SK-N-SH (cell line): ENCODE measurements around the gene FRS2. TPM values are rescaled to one million over a fixed set of nuclear protein-coding genes. Genes with fewer than 3 reads are reported as not detected.

Experiments
- CTCF ChIA-PET: fragments of 300-600, 350-600 bp; formaldehyde crosslinking; extraction: SDS; loops from one replicate; lab custom pipeline; 2021; lab: Yijun Ruan, JAX
- POLR2A ChIA-PET: fragments of 350-600 bp; sonication (Branson Sonifier 250); formaldehyde crosslinking; extraction: SDS; loops from one replicate; lab custom pipeline; 2020; ENCODE audit warnings: antibody characterized with exemption, inconsistent platforms; lab: Yijun Ruan, JAX
- DNase-seq: peaks from one replicate; pipeline ENCODE4 v3.0.0; 2012
- H2AFZ ChIP-seq: fragments of 200-600 bp; sonication (generic); 2 replicates; pipeline ENCODE4 v1.8.1; 2016; ENCODE audit warnings: antibody characterized with exemption, mild to moderate bottlenecking, low read depth
- H3F3A ChIP-seq: fragments of 200-600 bp; sonication (generic); replicated peaks from 2 replicates; pipeline ENCODE3; 2016; ENCODE audit warnings: antibody characterized with exemption, mild to moderate bottlenecking; ENCODE audit not compliant: insufficient read depth
- H3K27ac ChIP-seq, 2 experiments: fragments of 200-500 bp in 1 of 2; fragments of 200-600 bp in 1 of 2; sonication (Bioruptor generic) in 1 of 2; sonication (generic), shearing (Covaris generic) in 1 of 2; 2 replicates each; pipeline versions ENCODE4 v1.5.1 to v1.6.1; 2014 to 2016; ENCODE audit warnings: low read depth in 2 of 2, inconsistent platforms in 1 of 2, low read length in 1 of 2, mild to moderate bottlenecking in 1 of 2, mixed read lengths in 1 of 2
- H3K27me3 ChIP-seq: fragments of 200-600 bp; sonication (generic), shearing (Covaris generic); 2 replicates; pipeline ENCODE4 v1.6.1; 2016; ENCODE audit warnings: mixed run types; ENCODE audit not compliant: insufficient read depth
- H3K36me3 ChIP-seq, 2 experiments: fragments of 200-500 bp in 1 of 2; fragments of 200-600 bp in 1 of 2; sonication (Bioruptor generic) in 1 of 2; sonication (generic) in 1 of 2; replicated peaks in 1 of 2; 2 replicates each; pipeline versions ENCODE3 to v1.5.1; 2014 to 2016; ENCODE audit warnings: low read length in 1 of 2, mild to moderate bottlenecking in 1 of 2; ENCODE audit not compliant: insufficient read depth in 2 of 2, control insufficient read depth in 1 of 2
- H3K4me1 ChIP-seq, 2 experiments: fragments of 200-500 bp in 1 of 2; fragments of 200-600 bp in 1 of 2; sonication (Bioruptor generic) in 1 of 2; sonication (generic), shearing (Covaris generic) in 1 of 2; 2 replicates each; pipeline versions ENCODE4 v1.5.1 to v1.6.1; 2014 to 2016; ENCODE audit warnings: low read depth in 1 of 2, low read length in 1 of 2, mixed run types in 1 of 2; ENCODE audit not compliant: insufficient read depth in 2 of 2, control insufficient read depth in 1 of 2
- H3K4me2 ChIP-seq: fragments of 200-600 bp; sonication (generic), shearing (Covaris generic); 2 replicates; pipeline ENCODE4 v1.6.1; 2017; ENCODE audit warnings: mixed run types
- H3K4me3 ChIP-seq, 2 experiments: fragments of 200-500 bp in 1 of 2; fragments of 200-600 bp in 1 of 2; sonication (Bioruptor generic) in 1 of 2; sonication (generic), shearing (Covaris generic) in 1 of 2; 2 replicates each; pipeline versions ENCODE4 v1.5.1 to v1.8.1; 2014 to 2016; ENCODE audit warnings: low read depth in 2 of 2, inconsistent platforms in 1 of 2, low read length in 1 of 2, mild to moderate bottlenecking in 1 of 2, mixed read lengths in 1 of 2, moderate library complexity in 1 of 2
- H3K79me2 ChIP-seq: fragments of 200-600 bp; sonication (generic); 2 replicates; pipeline ENCODE4 v1.8.1; 2017; ENCODE audit warnings: mild to moderate bottlenecking; ENCODE audit not compliant: insufficient read depth
- H3K9ac ChIP-seq: fragments of 200-600 bp; sonication (generic); 2 replicates; pipeline ENCODE4 v1.6.1; 2017; ENCODE audit warnings: mixed run types
- H3K9me2 ChIP-seq: fragments of 200-600 bp; sonication (generic); 2 replicates; pipeline ENCODE4 v1.6.1; 2017; ENCODE audit warnings: mixed run types
- H3K9me3 ChIP-seq: fragments of 200-600 bp; sonication (generic); 2 replicates; pipeline ENCODE4 v1.6.1; 2017; ENCODE audit warnings: mixed run types, mild to moderate bottlenecking, moderate library complexity
- H4K20me1 ChIP-seq: fragments of 200-600 bp; sonication (generic); 2 replicates; pipeline ENCODE4 v1.6.1; 2017; ENCODE audit warnings: mild to moderate bottlenecking, mixed run types; ENCODE audit not compliant: insufficient read depth
- CHD2 ChIP-seq: fragments of 150-350 bp; IDR thresholded peaks from 2 replicates; pipeline ENCODE4 v1.6.1; 2018; ENCODE audit warnings: low read length; ENCODE audit not compliant: partially characterized antibody
- CTCF ChIP-seq: fragments of 200-600 bp; sonication (generic); IDR thresholded peaks from 2 replicates; pipeline ENCODE4 v1.6.1; 2017; ENCODE audit warnings: antibody characterized with exemption, mild to moderate bottlenecking, moderate library complexity
- ELF1 ChIP-seq: IDR thresholded peaks from 2 replicates; pipeline ENCODE4 v1.4.0; 2012
- FOXM1 ChIP-seq: IDR thresholded peaks from 2 replicates; pipeline ENCODE4 v1.4.0; 2012; ENCODE audit warnings: low read depth, mild to moderate bottlenecking
- IRF3 ChIP-seq: fragments of 150-350 bp; IDR thresholded peaks from 2 replicates; pipeline ENCODE4 v1.6.1; 2016; ENCODE audit warnings: mild to moderate bottlenecking, low read depth, low read length
- NRF1 ChIP-seq: IDR thresholded peaks from 2 replicates; pipeline ENCODE4 v1.6.1; 2012; ENCODE audit warnings: low read depth, mild to moderate bottlenecking, low read length
- POLR2AphosphoS5 ChIP-seq: IDR thresholded peaks from 2 replicates; pipeline ENCODE4 v1.6.1; 2012; ENCODE audit warnings: low read depth, low read length
- RAD21 ChIP-seq: IDR thresholded peaks from 2 replicates; pipeline ENCODE4 v1.6.1; 2012; ENCODE audit warnings: mild to moderate bottlenecking, low read length
- REST ChIP-seq: IDR thresholded peaks from 2 replicates; pipeline ENCODE4 v1.6.1; 2012; ENCODE audit warnings: mild to moderate bottlenecking, low read depth, low read length, moderate library complexity
- TAF1 ChIP-seq: IDR thresholded peaks from 2 replicates; pipeline ENCODE4 v1.6.1; 2012; ENCODE audit warnings: low read depth, mild to moderate bottlenecking, low read length, moderate library complexity, borderline replicate concordance
- YY1 ChIP-seq: IDR thresholded peaks from 2 replicates; pipeline ENCODE4 v1.4.0; 2012; ENCODE audit warnings: low read depth, mild to moderate bottlenecking
- WGBS: methylation state at CpG from one replicate; pipeline ENCODE4 v1.1.6; 2017; ENCODE audit warnings: low lambda C conversion rate; 5-methylcytosine and 5-hydroxymethylcytosine counted together
- polyA plus RNA-seq, 3 experiments: library from polyadenylated mRNA; depleted of rRNA; stranded (reverse); fragments of >200 nt; gene quantifications; 2 replicates each; pipeline ENCODE4 v1.2.3, GENCODE V29; 2012
- TF ChIP-seq, protein P1 (sequence below): IDR thresholded peaks from 2 replicates; pipeline ENCODE4 v1.4.0; 2012; ENCODE audit warnings: low read depth, borderline replicate concordance

FRS2 gene
- polyA plus RNA-seq, 1 of the 3 experiments (the other 2 are of a cell fraction) = 7.1 TPM

GRCh38 chr12:69479675-69480074 is 9.5 kb downstream of the FRS2 start:
- ChIA-PET CTCF (interaction anchor here (1.3 kb wide), 1 partner anchor 88 kb away, joined by 3 read pairs; no protein-coding TSS in a partner anchor), POLR2A (no interaction called here)
- DNase-seq = no peak
- no peak overlapping the region for H3K4me3 ChIP-seq
- peaks cover 7 to 8% of the 10 kb centered on the region in 2 experiments; a peak in 3 of 4 replicates for H3K4me1 ChIP-seq
- no peaks in the 10 kb centered on the region for H3F3A ChIP-seq
- no peak overlapping the region for H3K4me2 ChIP-seq
- H4K20me1 ChIP-seq = peaks cover 81% of the 10 kb centered on the region
- H3K27me3 ChIP-seq = no peaks in the 10 kb centered on the region
- H3K27ac ChIP-seq = no peak overlapping the region
- TF ChIP-seq TAF1 (no peak), CTCF (no peak)
- WGBS = 96% methylated on average over 2 of the region's 2 CpGs
- H3K79me2 ChIP-seq = peaks cover 99% of the 10 kb centered on the region
- H3K9me2 ChIP-seq = no peaks in the 10 kb centered on the region
- no peak overlapping the region for H2AFZ ChIP-seq
- H3K9me3 ChIP-seq = no peaks in the 10 kb centered on the region
- H3K9ac ChIP-seq = no peak overlapping the region
- peaks cover 0 to 11% of the 10 kb centered on the region in 2 experiments for H3K36me3 ChIP-seq

DNA sequence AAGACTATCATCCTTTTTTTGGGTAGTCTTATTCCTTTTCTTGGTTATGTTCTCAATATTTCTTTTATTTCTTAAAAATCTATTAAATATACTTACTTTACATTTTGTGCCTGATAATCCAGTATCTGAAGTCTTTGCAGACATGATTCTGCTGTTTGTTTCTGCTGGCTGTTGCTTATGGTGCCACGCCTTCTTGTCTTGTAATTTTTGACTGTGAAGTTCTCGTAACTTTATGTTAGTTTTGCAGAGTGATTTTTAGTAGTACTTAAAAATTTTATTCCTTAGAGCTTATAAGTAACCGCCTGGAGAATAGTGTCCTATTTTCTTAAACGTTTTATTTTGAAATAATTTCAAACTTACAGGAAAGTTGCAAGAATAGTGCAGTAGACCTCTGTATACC is 10.5 kb downstream of the FRS2 start:
- TF ChIP-seq YY1 = no peak
- no peak for TF ChIP-seq ELF1
- TF ChIP-seq TAF1 = no peak
- TF ChIP-seq NRF1 = no peak
- no peak for TF ChIP-seq IRF3
- TF ChIP-seq POLR2AphosphoS5 = no peak
- TF ChIP-seq, all 33 proteins: peak for 0
- Histone ChIP-seq H3K9me3 (no peaks in the 10 kb centered on the region), H3K79me2 (peaks cover 98% of the 10 kb centered on the region), H3F3A (no peaks in the 10 kb centered on the region), H3K4me2 (no peak overlapping the region), H3K9me2 (no peaks in the 10 kb centered on the region), H3K9ac (no peak overlapping the region), H3K4me3 (no peak overlapping the region), H3K27ac (no peak overlapping the region), H3K36me3 (peaks cover 0 to 13% of the 10 kb centered on the region in 2 experiments), H2AFZ (no peak overlapping the region), H3K4me1 (peaks cover 0 to 2% of the 10 kb centered on the region in 2 experiments; a peak in 3 of 4 replicates), H3K27me3 (no peaks in the 10 kb centered on the region), H4K20me1 (peaks cover 72% of the 10 kb centered on the region)
- ChIA-PET POLR2A (no interaction called here), CTCF (interaction anchor here (1.3 kb wide), 1 partner anchor 87 kb away, joined by 3 read pairs; no protein-coding TSS in a partner anchor)
- no peak for DNase-seq
- WGBS = 95% methylated on average over 4 of the region's 4 CpGs

DNA sequence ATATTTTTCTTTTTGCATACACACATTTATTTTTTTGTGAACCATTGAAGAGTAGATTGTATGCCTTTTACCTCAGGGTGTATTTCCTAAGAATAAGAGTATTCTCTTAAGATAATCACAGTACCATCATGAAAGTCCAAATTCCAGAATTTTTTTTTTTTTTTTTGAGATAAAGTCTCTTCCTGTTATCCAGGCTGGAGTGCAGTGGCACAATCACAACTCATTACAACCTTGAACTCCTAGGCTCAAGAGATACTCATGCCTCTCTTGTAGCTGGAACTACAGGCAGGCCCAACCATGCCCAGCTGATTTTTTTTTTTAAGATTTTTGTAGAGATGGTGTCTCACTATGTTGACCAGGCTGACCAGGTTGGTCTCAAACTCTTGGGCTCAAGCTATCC is 10.9 kb downstream of the FRS2 start:
- peaks cover 0 to 2% of the 10 kb centered on the region in 2 experiments; a peak in 1 of 4 replicates for H3K4me1 ChIP-seq
- ChIA-PET CTCF (interaction anchor here (1.3 kb wide), 1 partner anchor 86 kb away, joined by 3 read pairs; no protein-coding TSS in a partner anchor), POLR2A (no interaction called here)
- H3K9me3 ChIP-seq = no peaks in the 10 kb centered on the region
- peaks cover 0 to 18% of the 10 kb centered on the region in 2 experiments for H3K36me3 ChIP-seq
- H3K4me3 ChIP-seq = no peak overlapping the region
- no peak overlapping the region for H3K27ac ChIP-seq
- no peaks in the 10 kb centered on the region for H3K9me2 ChIP-seq
- H3K27me3 ChIP-seq = no peaks in the 10 kb centered on the region
- H2AFZ ChIP-seq = no peak overlapping the region
- H3K4me2 ChIP-seq = no peak overlapping the region
- DNase-seq = no peak
- no peaks in the 10 kb centered on the region for H3F3A ChIP-seq
- H3K9ac ChIP-seq = no peak overlapping the region
- H3K79me2 ChIP-seq = peaks cover 98% of the 10 kb centered on the region
- H4K20me1 ChIP-seq = peaks cover 67% of the 10 kb centered on the region
- TF ChIP-seq REST (no peak), RAD21 (no peak), CHD2 (no peak), FOXM1 (no peak)
- TF ChIP-seq, protein P1, sequence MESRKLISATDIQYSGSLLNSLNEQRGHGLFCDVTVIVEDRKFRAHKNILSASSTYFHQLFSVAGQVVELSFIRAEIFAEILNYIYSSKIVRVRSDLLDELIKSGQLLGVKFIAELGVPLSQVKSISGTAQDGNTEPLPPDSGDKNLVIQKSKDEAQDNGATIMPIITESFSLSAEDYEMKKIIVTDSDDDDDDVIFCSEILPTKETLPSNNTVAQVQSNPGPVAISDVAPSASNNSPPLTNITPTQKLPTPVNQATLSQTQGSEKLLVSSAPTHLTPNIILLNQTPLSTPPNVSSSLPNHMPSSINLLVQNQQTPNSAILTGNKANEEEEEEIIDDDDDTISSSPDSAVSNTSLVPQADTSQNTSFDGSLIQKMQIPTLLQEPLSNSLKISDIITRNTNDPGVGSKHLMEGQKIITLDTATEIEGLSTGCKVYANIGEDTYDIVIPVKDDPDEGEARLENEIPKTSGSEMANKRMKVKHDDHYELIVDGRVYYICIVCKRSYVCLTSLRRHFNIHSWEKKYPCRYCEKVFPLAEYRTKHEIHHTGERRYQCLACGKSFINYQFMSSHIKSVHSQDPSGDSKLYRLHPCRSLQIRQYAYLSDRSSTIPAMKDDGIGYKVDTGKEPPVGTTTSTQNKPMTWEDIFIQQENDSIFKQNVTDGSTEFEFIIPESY = no peak
